CD8-positive, alpha-beta memory T cell (primary cell): ENCODE measurements around the gene SCGN. TPM values are rescaled to one million over a fixed set of nuclear protein-coding genes. Genes with fewer than 3 reads are reported as not detected.

Experiments used
- polyA plus RNA-seq: library from polyadenylated mRNA; unstranded; fragments of 300-500 nt; fragmentation: Illumina TruSeq; gene quantifications from one replicate; pipeline ENCODE4 v1.2.3, GENCODE V29; 2021
- total RNA-seq, 2 experiments: library from RNA; stranded (reverse); gene quantifications; one replicate each; pipeline ENCODE4 v1.2.3, GENCODE V29; 2021

SCGN gene
- total and polyA plus RNA-seq, 3 experiments from 2014 or later, result not detected

Other genes starting within 250 kb of the SCGN start
- gene SLC17A4, start 102.5 kb downstream of the SCGN start, total RNA-seq, result not detected
- not detected for gene SLC17A4, start 102.5 kb downstream of the SCGN start, polyA plus RNA-seq
- gene SLC17A1, start 179.8 kb downstream of the SCGN start, total RNA-seq, result not detected
- gene SLC17A1, start 179.8 kb downstream of the SCGN start, polyA plus RNA-seq, result not detected
- not detected for gene SLC17A3, start 222.0 kb downstream of the SCGN start, total RNA-seq
- gene SLC17A3, start 222.0 kb downstream of the SCGN start, polyA plus RNA-seq, result not detected